SK-N-SH treated with all-trans-retinoic acid at 6 μM for 48 hours (cell line): Measurements from ENCODE around the gene CALML3.

Experiments used
- ARNTL ChIP-seq: fragments of 450-650 bp; formaldehyde crosslinking; IDR thresholded peaks from 2 replicates; pipeline ENCODE4 v1.5.0; 2020; ENCODE audit warnings: low read depth, mild to moderate bottlenecking, moderate library complexity, borderline replicate concordance
- BACH2 ChIP-seq: fragments of 250-450 bp; sonication (Bioruptor Pico); IDR thresholded peaks from 2 replicates; pipeline ENCODE4 v1.9.0; 2021; ENCODE audit warnings: mild to moderate bottlenecking, borderline replicate concordance
- CREB5 ChIP-seq: fragments of 250-450 bp; sonication (Bioruptor Pico); IDR thresholded peaks from 2 replicates; pipeline ENCODE4 v1.5.1; 2020; ENCODE audit warnings: low read depth, mild to moderate bottlenecking, moderate library complexity
- CSRNP3 ChIP-seq: fragments of 250-450 bp; sonication (Bioruptor Pico); IDR thresholded peaks from 2 replicates; pipeline ENCODE4 v1.5.1; 2021; ENCODE audit warnings: mild to moderate bottlenecking, moderate library complexity
- PATZ1 ChIP-seq: fragments of 250-450 bp; sonication (Bioruptor Pico); IDR thresholded peaks from 2 replicates; pipeline ENCODE4 v1.8.0; 2020; ENCODE audit warnings: mild to moderate bottlenecking, moderate library complexity, borderline replicate concordance
- RARB ChIP-seq: fragments of 250-450 bp; sonication (Bioruptor Pico); IDR thresholded peaks from 2 replicates; pipeline ENCODE4 v1.8.0; 2021; ENCODE audit warnings: mild to moderate bottlenecking, moderate library complexity
- SNAI2 ChIP-seq: fragments of 250-450 bp; sonication (Bioruptor Pico); IDR thresholded peaks from 2 replicates; pipeline ENCODE4 v1.5.0; 2020; ENCODE audit warnings: mild to moderate bottlenecking, moderate library complexity
- TSHZ2 ChIP-seq: fragments of 250-450 bp; sonication (Bioruptor Pico); IDR thresholded peaks from 2 replicates; pipeline ENCODE4 v1.5.0; 2020; ENCODE audit warnings: mild to moderate bottlenecking, moderate library complexity
- ZC3H10 ChIP-seq: fragments of 250-450 bp; sonication (Bioruptor Pico); IDR thresholded peaks from 2 replicates; pipeline ENCODE4 v1.5.1; 2021; ENCODE audit warnings: mild to moderate bottlenecking, moderate library complexity
- ZFP30 ChIP-seq: fragments of 450-650 bp; formaldehyde crosslinking; IDR thresholded peaks from 2 replicates; pipeline ENCODE4 v1.5.0; 2022; ENCODE audit warnings: mild to moderate bottlenecking, moderate library complexity
- ZNF70 ChIP-seq: fragments of 450-650 bp; formaldehyde crosslinking; IDR thresholded peaks from 2 replicates; pipeline ENCODE4 v1.5.0; 2020; ENCODE audit warnings: mild to moderate bottlenecking, moderate library complexity

GRCh38 chr10:5492929-5493576 lies 31.7 kb upstream of the CALML3 start:
- TF ChIP-seq PATZ1 (no peak), ZFP30 (CRISPR knock-in tag) (no peak), ARNTL (CRISPR knock-in tag) (no peak), CREB5 (CRISPR knock-in tag) (no peak), ZNF70 (CRISPR knock-in tag) (no peak), RARB (CRISPR knock-in tag) (no peak), TSHZ2 (CRISPR knock-in tag) (no peak), CSRNP3 (CRISPR knock-in tag) (no peak), ZC3H10 (CRISPR knock-in tag) (no peak), SNAI2 (CRISPR knock-in tag) (no peak), BACH2 (CRISPR knock-in tag) (no peak)
